CD1c-positive myeloid dendritic cell (primary cell): ENCODE results near the gene MYO5B.

Source experiments
- DNase-seq: peaks from one replicate; pipeline ENCODE4 v3.0.0-alpha.2; 2016; ENCODE audit errors: extremely low spot score

Gene MYO5B

DNA sequence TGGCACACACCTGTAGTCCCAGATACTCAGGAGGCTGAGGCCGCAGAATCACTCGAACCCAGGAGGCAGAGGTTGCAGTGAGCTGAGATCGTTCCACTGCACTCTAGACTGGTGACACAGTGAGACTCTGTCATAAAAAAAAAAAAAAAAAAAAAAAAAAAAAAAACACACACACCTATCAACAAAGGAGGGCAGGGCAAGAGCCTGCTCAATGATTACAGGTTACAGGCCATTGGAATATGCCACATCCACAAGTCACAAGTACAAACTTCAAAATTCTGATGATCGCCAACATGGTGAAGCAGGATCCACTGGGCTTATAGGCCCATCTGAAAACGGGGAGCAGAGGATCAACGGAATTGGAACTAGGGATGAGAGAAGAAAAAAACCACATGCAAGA is 6.3 kb downstream of the MYO5B start:
- no peak for DNase-seq

DNA sequence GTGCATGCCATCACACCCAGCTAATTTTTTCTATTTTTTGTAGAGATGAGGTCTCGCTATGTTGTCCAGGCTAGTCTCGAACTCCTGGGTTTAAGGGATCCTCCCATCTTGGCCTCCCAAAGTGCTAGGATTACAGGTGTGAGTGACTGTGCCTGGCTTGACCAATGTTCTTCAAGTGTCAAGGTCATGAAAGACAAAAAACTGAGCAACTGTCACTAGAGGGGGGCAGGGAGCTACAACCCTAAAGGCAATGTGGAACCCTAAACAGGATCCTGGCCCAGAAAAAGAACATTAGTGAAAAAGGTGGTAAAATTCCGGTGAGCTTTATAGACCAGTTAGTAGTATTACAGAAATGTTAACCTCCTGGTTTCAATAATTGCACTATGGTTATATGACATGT is 7.3 kb downstream of the MYO5B start:
- no peak for DNase-seq

DNA sequence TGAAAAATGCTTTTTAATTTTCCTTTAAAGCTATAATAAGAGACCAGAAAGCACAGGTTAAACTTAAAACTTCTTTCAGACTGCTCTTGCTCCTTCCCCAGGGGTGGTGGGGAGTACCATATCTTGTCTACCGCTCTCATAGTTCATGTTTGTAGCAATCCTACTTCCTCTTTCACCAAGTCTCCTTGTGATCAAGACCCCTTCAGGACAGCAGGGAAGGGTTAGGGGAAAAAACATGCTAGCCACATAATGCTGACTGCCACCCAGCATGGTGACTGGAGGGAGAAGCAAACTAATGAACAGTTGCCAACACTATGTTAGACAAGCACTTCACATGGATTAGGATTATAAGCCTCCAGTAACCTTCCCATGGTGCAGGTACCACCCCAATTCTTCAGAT is 8.6 kb downstream of the MYO5B start:
- DNase-seq = no peak

DNA sequence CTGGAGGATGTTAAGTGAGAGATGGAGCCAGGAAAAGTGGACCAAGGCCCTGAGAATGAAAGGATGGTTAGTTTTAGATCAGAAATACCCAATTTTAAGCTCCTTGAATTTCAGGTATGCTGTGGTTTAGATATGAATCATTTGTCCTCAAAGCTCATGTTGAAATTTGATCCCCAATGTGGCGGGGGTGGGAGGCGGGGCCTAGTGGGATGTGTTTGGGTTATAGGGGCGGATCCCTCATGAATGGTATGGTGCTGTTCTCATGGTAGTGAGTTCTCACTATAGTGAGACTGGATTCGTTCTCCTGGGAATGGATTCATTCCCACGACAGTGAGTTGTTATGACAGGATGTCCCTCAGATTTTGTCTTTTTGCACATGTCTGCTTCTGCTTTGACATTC is 11.4 kb downstream of the MYO5B start:
- no peak for DNase-seq

DNA sequence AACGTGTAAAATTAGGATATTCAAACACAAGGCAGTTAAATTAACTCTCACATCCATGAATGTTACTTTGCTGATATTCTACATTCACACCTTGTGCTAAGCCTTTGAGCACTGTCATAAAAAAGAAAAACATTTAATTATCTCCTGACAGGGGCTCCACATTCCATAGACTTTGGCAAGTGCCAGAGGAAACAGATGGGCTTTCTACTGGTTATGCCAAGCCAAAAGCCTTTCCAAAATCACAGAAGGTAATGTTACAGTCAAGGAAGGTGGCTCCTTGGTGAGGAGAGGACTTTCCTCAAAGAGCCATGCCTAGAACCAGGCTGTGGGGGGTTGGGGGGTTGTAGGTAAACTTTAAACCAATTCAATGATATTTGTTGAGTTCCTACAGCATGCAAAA is 12.4 kb downstream of the MYO5B start:
- no peak for DNase-seq

DNA sequence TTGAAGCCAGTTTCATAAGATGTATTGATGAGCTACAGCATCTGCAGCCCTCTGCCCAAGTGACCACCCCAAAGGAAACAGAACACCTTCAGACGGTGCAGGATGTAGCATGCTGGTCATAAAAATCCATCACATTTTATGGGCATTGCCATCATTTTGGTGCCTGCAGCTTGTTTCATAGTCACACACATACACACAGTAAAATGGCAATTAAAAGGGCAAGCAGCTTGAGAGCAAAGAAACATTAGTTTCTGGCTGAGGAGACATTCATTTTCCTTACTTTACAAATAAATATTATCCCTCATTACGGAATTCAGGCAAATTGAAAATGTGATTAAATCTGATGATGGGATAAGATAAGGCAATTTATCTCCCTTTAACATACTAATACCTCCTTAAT is 13.4 kb downstream of the MYO5B start:
- no peak for DNase-seq

DNA sequence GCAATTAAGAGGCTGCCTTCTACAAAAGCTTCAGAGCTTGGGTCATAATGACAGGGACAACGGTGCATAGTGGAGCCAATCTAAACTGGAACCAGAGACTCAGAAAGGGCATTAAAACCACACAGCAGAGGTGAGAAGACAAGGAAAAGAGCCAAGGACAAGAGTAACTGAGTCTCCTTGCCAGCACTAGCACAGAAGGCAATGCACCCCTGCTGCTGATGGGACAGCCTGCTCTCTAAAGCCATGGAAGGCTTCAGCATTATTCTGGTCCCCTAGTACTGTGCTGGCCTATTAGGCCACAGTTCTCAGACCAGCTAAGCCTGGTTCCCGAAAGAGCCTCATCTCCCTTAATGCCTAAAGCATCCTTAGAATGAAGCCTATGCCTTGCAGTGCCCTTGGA is 15.5 kb downstream of the MYO5B start:
- no peak for DNase-seq

DNA sequence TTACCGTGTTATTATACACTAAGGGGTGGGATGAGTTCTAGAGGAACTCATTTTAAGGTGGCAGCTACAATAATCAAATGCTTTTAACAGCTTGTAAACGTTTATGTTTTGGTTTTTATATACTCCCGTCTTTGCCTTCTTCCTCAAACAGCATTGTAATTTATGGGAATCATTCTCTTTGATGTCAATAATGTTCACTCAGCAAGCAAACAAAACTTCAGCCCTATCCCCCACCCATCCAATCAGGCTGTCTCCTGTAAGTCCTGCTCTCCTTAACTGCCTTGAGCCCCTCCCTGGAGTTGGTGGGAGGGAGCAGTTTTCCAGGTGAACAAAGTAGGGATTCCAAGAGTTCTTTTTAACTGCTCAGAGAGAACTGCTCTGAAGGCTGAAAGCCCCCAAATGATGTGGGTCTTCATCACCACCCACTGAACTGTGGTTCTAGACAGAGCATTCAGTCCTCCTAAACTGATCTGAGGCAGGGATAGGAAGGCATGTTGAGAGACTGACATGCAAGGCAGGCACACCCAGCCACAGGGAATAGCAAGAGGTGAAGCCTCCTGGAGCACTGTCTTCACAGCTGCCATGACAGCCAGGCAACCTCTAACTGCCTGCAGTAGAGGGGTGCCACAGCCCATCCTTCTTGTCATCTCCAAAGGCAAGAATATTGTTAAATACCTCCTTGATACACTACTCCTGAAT is 17.5 kb downstream of the MYO5B start:
- no peak for DNase-seq

DNA sequence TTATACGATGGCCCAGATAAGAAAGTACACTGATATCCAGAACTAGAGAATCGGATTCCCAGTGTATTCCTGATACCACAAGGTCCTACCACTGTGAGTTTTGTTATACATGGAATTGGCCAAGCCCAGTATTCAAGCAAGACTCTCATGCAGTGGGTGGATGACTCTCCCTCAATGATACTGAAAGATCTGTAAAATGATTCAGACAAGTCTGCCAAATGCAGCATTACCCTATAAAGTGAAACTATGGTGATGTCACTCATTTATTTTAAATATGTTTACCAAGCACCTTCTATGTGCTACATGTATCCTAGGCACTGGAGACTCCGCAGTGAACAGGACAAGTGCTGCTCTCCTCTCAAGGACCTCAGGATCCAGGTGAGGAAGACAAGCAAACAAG is 22.6 kb downstream of the MYO5B start:
- no peak for DNase-seq

DNA sequence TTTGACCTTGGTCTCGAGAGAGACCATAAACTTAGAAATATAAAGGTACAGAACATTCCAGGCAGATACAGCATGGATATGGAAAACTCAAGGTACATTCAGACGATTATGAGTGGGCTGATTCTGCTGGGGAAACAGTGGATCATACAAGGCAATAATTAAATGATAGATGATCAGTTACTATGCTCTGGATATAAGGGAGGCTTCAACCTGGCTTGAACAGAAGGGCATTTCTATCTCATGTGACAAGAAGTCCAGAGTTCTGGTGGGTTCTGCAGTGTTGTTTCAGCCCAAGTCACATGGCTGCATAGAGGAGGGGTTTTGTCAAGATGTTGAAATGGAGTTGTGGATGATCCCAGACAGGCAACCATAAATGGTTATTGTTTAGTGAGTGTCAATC is 23.5 kb downstream of the MYO5B start:
- no peak for DNase-seq

DNA sequence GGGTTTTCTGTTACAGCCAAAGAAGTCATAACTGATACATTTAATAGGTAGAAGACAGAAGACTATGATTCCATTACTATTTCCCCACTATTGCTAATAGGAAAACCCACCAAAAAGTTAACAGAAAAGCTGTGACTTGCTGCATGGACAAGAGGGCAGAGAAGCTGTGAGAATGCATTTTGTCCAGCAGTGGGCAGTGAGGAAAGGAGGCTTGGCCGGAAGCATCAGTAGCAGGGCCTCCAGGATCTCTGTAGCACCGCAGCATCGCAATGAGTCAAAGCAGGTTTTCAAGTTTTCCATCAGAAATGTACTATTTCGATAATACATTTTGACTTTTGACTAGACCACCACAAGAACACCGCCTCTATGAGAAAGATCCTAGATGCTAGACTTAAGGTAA is 24.9 kb downstream of the MYO5B start:
- DNase-seq = no peak

DNA sequence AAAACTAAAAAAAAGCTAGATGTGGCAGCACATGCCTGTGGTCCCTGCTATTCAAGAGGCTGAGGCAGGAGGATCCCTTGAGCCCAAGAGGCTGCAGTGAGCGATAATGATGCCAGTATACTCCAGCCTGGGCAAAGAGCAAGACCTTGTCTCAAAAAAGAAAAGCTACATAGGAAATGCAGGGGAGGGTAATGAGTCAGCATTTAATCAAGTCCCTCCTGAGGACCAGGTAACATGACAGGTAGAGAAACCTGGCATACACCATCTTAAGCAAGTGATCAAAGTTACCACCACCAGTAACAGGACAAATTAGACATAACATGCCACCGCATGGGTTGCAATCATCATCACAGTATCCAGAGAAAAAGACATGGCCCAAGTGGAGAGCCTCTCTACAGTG is 25.8 kb downstream of the MYO5B start:
- DNase-seq = no peak

DNA sequence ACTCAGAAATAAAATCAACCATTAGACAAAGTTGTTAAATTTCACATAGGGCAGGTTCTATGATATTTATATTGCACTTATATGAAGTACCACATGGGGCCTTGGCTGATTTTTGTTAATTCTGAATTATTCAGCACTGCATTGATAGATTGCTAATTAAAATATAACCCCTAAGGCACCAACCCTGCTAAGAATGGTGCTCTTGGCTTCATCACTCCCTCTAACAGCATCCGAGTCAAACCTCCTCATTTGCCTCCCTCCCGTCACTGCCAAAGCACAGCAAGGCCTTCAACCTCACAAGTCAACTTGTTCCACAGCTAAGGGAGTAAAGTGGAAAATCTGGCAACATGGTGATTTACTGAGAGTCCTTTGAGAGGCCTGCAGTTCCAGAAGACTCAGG is 27.0 kb downstream of the MYO5B start:
- no peak for DNase-seq

DNA sequence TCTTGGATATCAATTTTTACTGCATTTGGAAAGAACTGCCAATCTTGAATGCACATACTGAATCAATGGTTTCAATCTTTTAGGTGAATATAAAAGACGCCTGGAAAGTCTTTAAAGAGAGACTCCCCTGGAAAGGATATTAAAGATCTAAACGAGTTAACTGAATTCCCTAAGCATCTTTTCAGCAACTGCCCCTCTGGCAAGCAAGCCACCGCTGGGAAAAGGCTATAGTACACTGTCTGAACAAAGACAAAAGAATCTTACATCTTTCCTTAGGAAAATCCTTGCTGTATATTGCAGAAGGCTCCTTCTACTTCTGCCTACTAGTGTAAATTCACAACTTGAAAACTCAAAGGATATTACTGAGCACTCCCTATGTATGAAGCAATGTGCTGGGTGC is 28.0 kb downstream of the MYO5B start:
- DNase-seq = no peak

DNA sequence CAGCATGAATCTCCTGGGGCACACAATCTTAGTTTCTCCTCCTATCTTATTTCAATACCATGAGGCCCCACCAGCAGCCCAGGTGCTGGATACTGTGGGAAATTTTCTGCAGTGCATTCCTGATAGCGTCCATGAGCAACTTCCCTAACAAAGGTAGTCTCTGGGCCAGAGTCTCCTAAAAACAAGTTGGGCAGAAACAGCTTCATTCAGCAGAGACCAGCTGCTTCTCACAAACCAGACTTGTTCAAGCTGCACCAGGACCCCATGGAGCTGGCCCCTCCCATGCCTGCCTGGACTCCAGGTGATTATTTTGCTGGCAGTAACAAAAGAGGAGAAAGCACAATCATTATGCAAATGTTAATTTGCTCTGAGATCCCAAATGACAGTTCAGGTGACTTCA is 31.4 kb downstream of the MYO5B start:
- no peak for DNase-seq

DNA sequence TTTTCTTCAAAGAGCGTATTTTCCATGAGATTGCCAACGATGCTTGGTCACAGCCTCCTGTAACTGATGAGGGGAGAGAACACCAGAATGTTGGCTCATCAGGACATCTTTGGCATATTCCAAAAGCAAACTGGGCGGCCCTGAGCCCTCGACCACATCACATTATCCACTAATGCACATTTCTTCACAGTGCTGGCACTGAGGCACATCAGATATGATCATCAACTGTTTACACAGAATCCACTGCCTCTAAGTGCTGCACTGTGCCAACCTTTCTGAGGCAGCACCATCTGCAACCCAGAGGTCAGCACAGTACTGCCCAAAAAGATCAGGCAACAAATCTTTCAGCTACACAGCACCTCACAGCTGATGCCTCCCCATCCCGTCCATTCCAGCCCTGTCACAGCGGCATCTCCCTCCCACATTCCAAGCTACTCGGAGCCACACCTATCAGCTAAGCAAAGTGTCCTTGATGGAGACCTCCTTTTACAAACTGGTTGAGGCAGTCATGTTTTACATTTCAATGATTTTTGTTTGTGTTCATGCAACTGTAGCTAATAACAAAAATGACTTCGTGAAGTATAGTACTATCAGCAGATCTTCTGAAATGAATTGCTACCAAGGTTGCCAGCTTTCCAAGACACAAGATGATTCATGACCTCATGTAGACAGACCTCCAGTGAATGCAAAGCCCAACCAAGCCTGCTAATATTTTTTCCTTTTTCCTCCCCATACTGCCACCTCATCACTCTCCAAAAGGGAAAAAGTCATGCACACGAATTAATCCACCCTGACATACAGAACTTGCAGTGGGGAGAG is 32.3 kb downstream of the MYO5B start:
- DNase-seq = no peak

DNA sequence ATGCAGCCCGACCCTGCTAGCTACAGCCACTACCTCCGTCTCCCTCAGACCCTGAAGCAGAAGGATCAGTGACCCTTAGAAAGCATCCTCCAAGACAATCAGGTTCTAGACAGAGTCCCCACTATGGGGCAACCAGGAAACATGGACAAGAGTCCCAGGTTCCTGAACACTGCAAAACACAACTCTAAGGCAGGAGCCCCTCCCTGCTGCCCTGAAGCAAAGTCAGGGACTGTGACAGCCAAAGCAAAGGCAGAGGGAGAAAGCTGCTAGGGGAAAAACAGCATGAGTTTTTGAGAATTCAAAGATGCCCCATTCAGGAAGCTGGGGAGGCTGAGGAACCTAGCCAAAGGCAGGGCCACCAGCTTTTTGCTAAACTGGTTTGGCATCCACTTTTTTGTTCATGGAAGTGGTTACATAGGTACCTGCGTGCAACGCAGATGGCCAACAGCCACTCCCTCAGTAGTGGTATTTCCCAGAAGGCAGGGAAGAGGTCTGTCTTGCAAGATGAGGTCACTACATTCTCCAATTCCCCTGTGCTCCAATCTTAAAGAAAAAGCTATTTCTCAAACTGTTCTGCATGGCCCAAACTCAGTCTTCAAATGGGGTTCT is 33.2 kb downstream of the MYO5B start:
- no peak for DNase-seq

DNA sequence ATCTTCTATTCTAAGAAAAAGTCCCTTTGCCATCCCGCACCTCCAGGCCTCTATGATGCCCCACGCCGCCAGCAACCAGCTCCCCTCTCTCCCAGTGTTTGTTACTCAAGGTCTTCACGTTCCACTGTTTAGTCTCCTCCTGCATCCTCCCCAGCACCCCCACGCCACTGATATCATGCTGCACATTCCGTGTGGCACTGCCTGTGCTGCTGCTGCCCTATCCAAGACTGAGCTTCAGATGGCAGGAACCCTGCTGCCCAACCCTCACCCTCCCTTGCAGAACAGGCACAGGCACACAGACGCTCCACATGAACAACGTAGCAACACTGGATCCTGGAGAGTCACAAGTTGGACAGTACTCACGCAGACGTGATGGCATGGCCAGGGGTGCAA is 35.3 kb downstream of the MYO5B start:
- DNase-seq = no peak

DNA sequence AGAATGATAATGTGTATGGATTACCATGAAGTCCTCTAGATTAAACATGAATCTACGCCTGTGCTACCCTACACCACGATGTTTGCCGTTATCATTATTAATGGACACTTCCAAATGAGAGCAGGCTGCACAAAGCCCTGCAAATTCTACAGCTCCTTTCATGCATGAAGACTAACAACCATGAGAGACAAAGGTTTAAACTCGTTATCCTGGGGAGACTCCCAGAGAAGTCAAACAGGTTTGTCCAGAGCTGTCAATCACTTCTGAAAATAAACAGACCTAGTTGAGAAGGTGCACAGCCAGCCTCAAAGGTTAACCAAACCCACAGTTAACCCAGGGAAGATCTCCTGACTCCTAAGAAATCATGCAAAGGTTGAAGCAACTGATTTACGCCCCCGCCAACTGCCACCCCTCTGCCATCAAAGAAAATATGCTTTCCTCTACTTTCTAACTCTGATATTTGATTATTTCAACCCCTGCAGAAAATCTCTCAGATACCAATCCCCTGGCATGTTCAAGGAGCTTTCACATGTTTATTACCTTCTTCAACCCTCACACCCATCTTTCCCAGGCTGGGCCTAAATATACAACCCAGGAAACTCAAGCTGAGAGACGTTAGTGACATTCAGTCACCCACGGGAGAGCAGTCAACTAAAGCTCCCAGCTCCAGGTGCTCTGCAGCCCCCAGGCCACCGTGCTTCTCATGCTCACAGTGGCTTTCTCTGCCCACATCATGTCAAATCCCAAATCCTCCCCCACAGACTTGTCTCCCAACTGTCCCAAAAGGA is 35.9 kb downstream of the MYO5B start:
- no peak for DNase-seq

DNA sequence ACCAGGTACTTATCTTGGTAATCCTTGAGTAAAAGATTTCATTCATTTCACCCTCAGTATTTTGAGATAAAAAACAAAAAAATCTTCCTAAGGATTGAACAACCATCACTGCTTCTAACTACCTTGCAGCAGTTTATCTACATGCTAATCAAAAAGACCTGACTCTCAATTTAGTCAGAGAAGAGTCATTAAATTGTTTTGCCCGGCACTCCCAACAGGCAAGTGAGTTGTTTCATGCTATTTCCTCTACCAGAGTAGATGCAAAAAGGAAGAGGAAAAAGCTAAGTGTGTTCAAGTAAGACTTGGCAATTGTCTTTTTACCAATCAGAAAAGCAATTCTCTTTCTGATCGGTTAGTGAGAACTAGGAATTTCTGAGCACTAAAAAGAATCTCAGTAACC is 39.5 kb downstream of the MYO5B start:
- no peak for DNase-seq

DNA sequence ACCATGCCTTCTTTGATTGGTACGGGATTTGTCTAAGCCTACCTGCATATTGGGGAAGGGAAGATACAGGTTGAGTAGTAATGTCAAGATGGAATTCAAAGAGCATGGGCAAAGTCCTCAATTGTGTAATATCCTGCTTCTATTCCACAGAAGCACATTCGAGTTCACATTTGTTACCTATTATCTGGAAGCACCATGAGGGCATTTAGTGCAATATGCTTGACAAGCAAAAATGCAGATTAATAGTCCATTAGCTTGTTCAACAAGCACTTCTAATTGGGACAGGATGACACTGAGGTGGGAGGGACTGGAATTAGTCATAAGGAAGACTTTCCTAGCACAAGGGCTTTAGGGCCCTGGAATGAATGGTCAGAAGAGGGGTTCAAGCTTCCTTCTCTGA is 40.5 kb downstream of the MYO5B start:
- no peak for DNase-seq

DNA sequence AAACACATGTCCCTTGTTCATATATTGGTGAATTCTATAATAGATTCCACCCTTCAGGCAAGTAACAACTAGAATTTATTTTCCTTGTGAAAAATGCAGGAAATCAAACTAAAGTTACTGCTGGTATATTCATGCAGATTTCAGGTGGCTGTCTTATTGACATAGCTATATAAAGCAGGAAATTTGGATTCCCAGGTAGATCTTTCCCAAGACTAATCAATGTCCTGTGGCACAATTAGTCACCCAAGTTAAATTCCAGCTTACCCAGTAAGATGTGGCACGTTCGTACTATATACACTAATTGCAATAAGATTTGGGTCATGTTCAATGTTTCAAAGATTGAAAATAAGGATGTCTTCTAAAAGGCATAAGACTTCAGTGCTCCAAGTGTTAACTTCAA is 42.0 kb downstream of the MYO5B start:
- DNase-seq = no peak
